ENCODE data around the gene PNMA6E. TPM values are rescaled to one million over a fixed set of nuclear protein-coding genes. Genes with fewer than 3 reads are reported as not detected.

The PNMA6E gene
- polyA plus RNA-seq, 1 donor from 2014 or later = not detected

DNA sequence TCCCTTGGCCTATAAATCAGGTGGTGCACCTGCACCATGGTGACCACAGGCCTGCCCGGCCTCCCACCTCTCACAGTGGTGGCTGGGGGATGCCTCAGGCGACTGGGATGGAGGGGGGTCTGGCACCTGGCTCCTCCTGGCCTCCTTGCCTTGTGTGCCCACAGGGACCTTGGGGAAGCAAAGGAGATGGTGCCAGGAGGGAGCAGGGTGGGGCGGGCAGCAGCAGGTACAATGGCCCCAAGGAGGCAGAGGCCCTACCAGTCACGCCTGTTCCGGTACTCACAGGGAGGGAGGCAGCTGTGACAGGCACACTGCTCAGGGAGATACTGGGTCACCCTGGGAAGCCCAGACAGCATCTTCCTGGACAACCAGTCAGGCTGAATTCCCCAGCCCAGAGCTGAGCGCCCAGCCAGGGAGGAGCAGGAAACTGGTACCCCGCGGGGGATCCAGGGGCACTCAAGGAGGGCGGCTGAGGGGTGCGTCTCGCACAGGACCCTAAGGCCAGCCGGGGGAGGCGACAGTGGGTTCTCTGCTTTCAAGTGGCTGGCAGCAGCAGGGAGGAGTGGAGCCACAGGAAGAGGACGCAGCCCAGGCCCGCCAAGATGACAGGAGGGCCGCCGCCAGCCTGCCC is 45.9 kb upstream of the PNMA6E start:
- Histone ChIP-seq H3K9me3 (ENCODE audit: low read length) (no peaks in the 10 kb centered on the region), H3K27me3 (ENCODE audit: insufficient read depth, low read depth, low read length) (no peaks in the 10 kb centered on the region), H3K4me3 (ENCODE audit: low read length) (no peak overlapping the region), H3K9ac (ENCODE audit: low read length) (no peak overlapping the region), H3K9me2 (ENCODE audit: insufficient read depth, low read length) (no peaks in the 10 kb centered on the region), H3K27ac (ENCODE audit: low read length) (no peak overlapping the region), H3K79me2 (replicated peaks; ENCODE audit: insufficient read depth, low read length) (no peaks in the 10 kb centered on the region), H3K36me3 (ENCODE audit: insufficient read depth, low read length) (no peaks in the 10 kb centered on the region), H3K4me2 (ENCODE audit: low read length) (no peak overlapping the region), H4K20me1 (ENCODE audit: insufficient read depth) (no peaks in the 10 kb centered on the region), H2AFZ (ENCODE audit: low read depth, low read length) (no peak overlapping the region), H3F3A (ENCODE audit: insufficient read depth, low read length, poor library complexity, severe bottlenecking) (no peaks in the 10 kb centered on the region)
- TF ChIP-seq MXI1 (conservative IDR thresholded peaks at IDR 0.05; ENCODE audit: poor library complexity, severe bottlenecking) (no peak), POLR2AphosphoS5 (IDR thresholded peaks at IDR 0.05) (no peak)
- TF ChIP-seq, protein P1, sequence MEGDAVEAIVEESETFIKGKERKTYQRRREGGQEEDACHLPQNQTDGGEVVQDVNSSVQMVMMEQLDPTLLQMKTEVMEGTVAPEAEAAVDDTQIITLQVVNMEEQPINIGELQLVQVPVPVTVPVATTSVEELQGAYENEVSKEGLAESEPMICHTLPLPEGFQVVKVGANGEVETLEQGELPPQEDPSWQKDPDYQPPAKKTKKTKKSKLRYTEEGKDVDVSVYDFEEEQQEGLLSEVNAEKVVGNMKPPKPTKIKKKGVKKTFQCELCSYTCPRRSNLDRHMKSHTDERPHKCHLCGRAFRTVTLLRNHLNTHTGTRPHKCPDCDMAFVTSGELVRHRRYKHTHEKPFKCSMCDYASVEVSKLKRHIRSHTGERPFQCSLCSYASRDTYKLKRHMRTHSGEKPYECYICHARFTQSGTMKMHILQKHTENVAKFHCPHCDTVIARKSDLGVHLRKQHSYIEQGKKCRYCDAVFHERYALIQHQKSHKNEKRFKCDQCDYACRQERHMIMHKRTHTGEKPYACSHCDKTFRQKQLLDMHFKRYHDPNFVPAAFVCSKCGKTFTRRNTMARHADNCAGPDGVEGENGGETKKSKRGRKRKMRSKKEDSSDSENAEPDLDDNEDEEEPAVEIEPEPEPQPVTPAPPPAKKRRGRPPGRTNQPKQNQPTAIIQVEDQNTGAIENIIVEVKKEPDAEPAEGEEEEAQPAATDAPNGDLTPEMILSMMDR (IDR thresholded peaks at IDR 0.05; ENCODE audit: poor library complexity, severe bottlenecking) = no peak
- TF ChIP-seq, protein P2, sequence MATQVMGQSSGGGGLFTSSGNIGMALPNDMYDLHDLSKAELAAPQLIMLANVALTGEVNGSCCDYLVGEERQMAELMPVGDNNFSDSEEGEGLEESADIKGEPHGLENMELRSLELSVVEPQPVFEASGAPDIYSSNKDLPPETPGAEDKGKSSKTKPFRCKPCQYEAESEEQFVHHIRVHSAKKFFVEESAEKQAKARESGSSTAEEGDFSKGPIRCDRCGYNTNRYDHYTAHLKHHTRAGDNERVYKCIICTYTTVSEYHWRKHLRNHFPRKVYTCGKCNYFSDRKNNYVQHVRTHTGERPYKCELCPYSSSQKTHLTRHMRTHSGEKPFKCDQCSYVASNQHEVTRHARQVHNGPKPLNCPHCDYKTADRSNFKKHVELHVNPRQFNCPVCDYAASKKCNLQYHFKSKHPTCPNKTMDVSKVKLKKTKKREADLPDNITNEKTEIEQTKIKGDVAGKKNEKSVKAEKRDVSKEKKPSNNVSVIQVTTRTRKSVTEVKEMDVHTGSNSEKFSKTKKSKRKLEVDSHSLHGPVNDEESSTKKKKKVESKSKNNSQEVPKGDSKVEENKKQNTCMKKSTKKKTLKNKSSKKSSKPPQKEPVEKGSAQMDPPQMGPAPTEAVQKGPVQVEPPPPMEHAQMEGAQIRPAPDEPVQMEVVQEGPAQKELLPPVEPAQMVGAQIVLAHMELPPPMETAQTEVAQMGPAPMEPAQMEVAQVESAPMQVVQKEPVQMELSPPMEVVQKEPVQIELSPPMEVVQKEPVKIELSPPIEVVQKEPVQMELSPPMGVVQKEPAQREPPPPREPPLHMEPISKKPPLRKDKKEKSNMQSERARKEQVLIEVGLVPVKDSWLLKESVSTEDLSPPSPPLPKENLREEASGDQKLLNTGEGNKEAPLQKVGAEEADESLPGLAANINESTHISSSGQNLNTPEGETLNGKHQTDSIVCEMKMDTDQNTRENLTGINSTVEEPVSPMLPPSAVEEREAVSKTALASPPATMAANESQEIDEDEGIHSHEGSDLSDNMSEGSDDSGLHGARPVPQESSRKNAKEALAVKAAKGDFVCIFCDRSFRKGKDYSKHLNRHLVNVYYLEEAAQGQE (IDR thresholded peaks at IDR 0.05; ENCODE audit: borderline replicate concordance) = no peak

DNA sequence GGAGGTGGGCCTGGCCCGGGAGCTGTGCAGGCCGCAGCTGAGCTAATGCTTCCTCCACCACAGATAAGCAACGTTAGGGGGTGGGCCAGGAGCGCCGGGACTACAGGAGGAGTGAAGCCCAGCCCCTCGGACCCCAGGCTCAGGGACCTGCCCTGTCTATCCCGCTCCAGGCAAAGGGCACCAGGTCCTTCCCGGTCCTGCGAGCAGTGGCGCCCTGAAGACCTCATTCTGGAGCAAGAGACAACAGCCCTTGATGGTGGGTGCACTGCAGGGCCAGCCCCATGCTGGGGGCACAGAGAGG is 45.4 kb upstream of the PNMA6E start:
- Histone ChIP-seq H3K9me3 (ENCODE audit: low read length) (no peaks in the 10 kb centered on the region), H4K20me1 (ENCODE audit: insufficient read depth) (no peaks in the 10 kb centered on the region), H3K79me2 (replicated peaks; ENCODE audit: insufficient read depth, low read length) (no peaks in the 10 kb centered on the region), H3F3A (ENCODE audit: insufficient read depth, low read length, poor library complexity, severe bottlenecking) (no peaks in the 10 kb centered on the region), H3K27ac (ENCODE audit: low read length) (no peak overlapping the region), H3K27me3 (ENCODE audit: insufficient read depth, low read depth, low read length) (no peaks in the 10 kb centered on the region), H3K4me2 (ENCODE audit: low read length) (no peak overlapping the region), H2AFZ (ENCODE audit: low read depth, low read length) (no peak overlapping the region), H3K9me2 (ENCODE audit: insufficient read depth, low read length) (no peaks in the 10 kb centered on the region), H3K9ac (ENCODE audit: low read length) (no peak overlapping the region), H3K36me3 (ENCODE audit: insufficient read depth, low read length) (no peaks in the 10 kb centered on the region), H3K4me3 (ENCODE audit: low read length) (no peak overlapping the region)
- TF ChIP-seq, protein P2 (IDR thresholded peaks at IDR 0.05; ENCODE audit: borderline replicate concordance) = no peak
